Activated CD4-positive, alpha-beta T cell treated with anti-CD3 and anti-CD28 coated beads, Interleukin-2, amount 10 ng/mL, durations not matched to agents 7 days and 5 days (primary cell): ENCODE results near the gene NTRK2. TPM values are rescaled to one million over a fixed set of nuclear protein-coding genes. Genes with fewer than 3 reads are reported as not detected.

Experiments used
- CTCF ChIA-PET: fragments of 350-600 bp; sonication (Branson Sonifier 250); formaldehyde crosslinking; loops from one replicate; lab custom pipeline; 2021; ENCODE audit warnings: antibody characterized with exemption; lab: Charles Lee
- POLR2A ChIA-PET: fragments of 350-600 bp; sonication (Branson Sonifier 250); formaldehyde crosslinking; loops from one replicate; lab custom pipeline; 2021; ENCODE audit warnings: antibody characterized with exemption; lab: Charles Lee
- DNase-seq: peaks from one replicate; pipeline ENCODE4 v3.0.0-alpha.2; 2020
- H3K27ac Mint-ChIP-seq: one replicate; pipeline ENCODE4 v1.8.0; 2021; ENCODE audit warnings: mild to moderate bottlenecking, moderate library complexity, mixed read lengths
- H3K27me3 Mint-ChIP-seq: one replicate; pipeline ENCODE4 v1.8.0; 2021; ENCODE audit warnings: mixed read lengths
- H3K36me3 Mint-ChIP-seq: one replicate; pipeline ENCODE4 v1.8.0; 2021; ENCODE audit warnings: low read depth, mixed read lengths
- H3K4me1 Mint-ChIP-seq: one replicate; pipeline ENCODE4 v1.8.0; 2021; ENCODE audit warnings: mixed read lengths
- H3K4me3 Mint-ChIP-seq: one replicate; pipeline ENCODE4 v1.8.0; 2021; ENCODE audit warnings: mild to moderate bottlenecking, moderate library complexity, mixed read lengths
- H3K9me3 Mint-ChIP-seq: one replicate; pipeline ENCODE4 v1.8.0; 2021; ENCODE audit warnings: mixed read lengths
- total RNA-seq, 2 experiments: library from RNA; stranded (reverse); gene quantifications; one replicate each; pipeline ENCODE4 v1.2.3, GENCODE V29; 2021

NTRK2 gene
- total RNA-seq, 2 experiments from 2014 or later = 1.8 to 2.3 TPM

DNA sequence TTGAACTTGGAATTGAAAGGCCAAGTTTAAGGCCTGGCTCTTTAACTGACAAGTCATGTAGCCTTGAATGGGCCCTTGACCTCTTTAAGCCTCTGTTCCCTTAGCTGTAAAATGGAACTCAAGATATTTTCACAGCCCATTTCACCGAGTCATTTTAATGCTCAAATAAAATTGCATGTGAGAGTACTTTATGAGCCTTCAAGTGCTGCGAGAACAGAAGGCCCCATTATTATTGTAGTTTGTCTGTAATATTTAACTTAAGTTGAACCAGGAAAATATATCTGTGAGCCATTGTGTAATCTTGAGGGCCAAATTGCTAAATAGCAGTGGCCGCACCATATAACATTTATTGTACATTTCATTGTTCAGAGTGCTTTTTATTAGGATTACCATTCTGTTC is 249.9 kb downstream of the NTRK2 start:
- no peak for DNase-seq
- no peaks in the 10 kb centered on the region for H3K4me1 Mint-ChIP-seq
- H3K27me3 Mint-ChIP-seq = peaks cover 2% of the 10 kb centered on the region
- CTCF ChIA-PET = no interaction called here
- no peaks in the 10 kb centered on the region for H3K36me3 Mint-ChIP-seq
- no peak overlapping the region for H3K4me3 Mint-ChIP-seq
- POLR2A ChIA-PET = no interaction called here
- H3K9me3 Mint-ChIP-seq = no peaks in the 10 kb centered on the region
- no peak overlapping the region for H3K27ac Mint-ChIP-seq

DNA sequence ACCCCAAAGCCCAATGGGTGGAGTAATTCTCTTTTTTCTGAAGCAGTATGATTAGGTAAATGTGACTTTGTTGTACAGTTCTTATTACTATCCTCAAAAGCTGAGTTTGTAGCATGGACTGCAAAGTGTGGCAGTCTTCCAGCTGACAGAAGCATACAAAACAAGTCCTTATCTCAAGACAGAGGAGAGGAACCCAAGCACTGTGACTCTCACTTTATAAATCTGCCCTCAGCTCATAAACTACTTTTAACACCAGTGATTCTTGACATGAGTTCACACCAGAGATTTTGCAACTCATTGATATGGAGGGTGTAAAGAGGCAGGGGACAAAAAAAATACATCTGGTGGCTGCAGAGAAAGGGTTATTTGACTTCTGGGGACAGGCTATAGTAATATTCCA is 251.6 kb downstream of the NTRK2 start:
- DNase-seq = no peak
- H3K27me3 Mint-ChIP-seq = peaks cover 2% of the 10 kb centered on the region
- ChIA-PET POLR2A (no interaction called here), CTCF (no interaction called here)
- no peaks in the 10 kb centered on the region for H3K9me3 Mint-ChIP-seq
- H3K4me3 Mint-ChIP-seq = no peak overlapping the region
- no peaks in the 10 kb centered on the region for H3K36me3 Mint-ChIP-seq
- H3K4me1 Mint-ChIP-seq = no peaks in the 10 kb centered on the region
- H3K27ac Mint-ChIP-seq = no peak overlapping the region

DNA sequence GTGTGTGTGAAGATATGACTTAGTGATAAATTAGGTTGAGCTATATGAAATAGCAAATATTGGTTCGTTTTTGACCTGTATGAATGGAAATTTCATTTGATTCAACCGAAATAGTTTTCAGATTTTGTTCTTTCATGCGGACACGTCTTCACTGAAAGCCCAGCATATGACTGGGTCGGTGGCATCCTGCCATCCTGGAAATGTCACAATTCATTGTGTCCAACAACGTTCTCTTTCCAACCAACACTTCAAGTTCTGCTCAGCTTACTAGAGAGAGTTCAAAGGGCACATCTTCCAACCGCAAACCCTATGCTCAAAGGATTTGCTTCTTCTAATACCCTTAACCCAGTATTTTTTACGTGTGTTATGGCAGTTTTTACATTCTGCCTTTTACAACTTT is 252.5 kb downstream of the NTRK2 start:
- Mint-ChIP-seq H3K4me3 (no peak overlapping the region), H3K27me3 (peaks cover 2% of the 10 kb centered on the region), H3K9me3 (no peaks in the 10 kb centered on the region), H3K36me3 (no peaks in the 10 kb centered on the region), H3K4me1 (no peaks in the 10 kb centered on the region), H3K27ac (no peak overlapping the region)
- DNase-seq = no peak
- CTCF ChIA-PET = no interaction called here
- POLR2A ChIA-PET = no interaction called here

DNA sequence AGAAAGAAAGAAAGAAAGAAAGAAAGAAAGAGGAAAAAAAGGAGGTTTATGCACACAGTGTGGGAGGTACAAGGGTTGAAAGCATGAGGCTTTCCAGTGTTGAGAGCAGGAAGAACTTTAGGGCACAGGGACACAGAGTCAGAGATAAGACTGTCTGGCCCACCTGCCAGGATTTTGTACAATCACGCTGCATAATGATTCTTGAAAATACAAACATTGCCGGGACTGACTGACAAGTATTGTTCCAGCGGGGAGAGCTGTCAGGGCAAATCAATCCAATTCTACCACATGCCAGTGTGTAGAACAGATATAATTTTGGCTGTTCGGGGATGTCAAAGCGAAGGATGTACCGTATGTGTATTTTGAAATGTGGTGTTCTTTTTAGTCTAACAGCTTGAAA is 254.7 kb downstream of the NTRK2 start:
- peaks cover 2% of the 10 kb centered on the region for H3K27me3 Mint-ChIP-seq
- no peaks in the 10 kb centered on the region for H3K36me3 Mint-ChIP-seq
- ChIA-PET POLR2A (no interaction called here), CTCF (no interaction called here)
- no peak overlapping the region for H3K27ac Mint-ChIP-seq
- H3K9me3 Mint-ChIP-seq = no peaks in the 10 kb centered on the region
- no peak overlapping the region for H3K4me3 Mint-ChIP-seq
- no peaks in the 10 kb centered on the region for H3K4me1 Mint-ChIP-seq
- no peak for DNase-seq

DNA sequence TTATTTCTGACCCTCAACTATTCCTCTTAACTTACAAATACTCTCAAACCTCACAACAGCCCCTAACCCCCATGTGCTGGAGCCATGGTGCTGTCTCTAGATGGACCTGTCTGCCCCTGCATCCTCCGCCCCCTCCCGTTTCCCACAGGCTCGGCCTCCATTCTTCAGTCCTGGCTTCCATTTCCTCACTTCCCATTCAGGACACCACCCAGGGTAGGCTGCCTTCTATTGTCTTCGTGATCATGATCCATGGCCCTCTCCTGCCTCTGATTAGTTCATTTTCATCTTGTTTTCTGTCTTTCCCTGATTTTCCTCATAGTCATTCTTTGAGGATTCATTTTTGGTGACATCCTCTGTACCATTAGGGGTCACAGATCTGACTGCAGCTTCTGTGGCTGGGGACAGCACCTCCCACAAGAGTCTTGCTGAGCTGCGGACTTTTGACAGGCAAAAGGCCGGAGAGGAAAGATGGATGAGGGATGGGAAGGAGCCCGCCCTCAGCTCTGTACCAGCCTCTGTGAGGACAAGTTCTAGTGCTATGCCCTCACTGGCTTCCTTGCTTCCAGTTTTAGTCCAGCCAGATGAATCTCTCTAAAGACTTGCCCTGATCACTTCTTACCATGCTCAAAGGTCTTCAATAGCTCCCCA is 255.8 kb downstream of the NTRK2 start:
- ChIA-PET CTCF (no interaction called here), POLR2A (no interaction called here)
- no peaks in the 10 kb centered on the region for H3K4me1 Mint-ChIP-seq

DNA sequence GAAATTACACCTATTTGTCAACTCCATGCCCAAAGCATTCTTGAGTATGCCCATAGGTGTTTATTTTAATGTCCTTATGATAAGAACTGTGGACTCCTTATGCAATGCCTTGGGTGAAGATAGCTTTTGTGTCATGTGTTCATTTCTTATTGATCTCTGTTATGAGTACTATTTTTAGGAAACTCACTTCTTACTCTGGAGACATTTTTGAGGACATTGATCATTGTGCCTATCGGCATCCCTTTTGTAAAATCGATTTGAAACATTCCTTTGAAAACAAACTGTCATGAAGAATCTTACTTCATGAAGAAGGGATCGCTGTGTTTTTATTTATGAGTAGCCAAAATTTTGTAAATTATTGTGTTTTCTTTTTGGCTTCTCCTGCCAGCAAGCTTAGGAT is 257.3 kb downstream of the NTRK2 start:
- ChIA-PET POLR2A (no interaction called here), CTCF (interaction anchor here (0.5 kb wide), 1 partner anchor 954 kb away, joined by 3 read pairs; no protein-coding TSS in a partner anchor)
- H3K4me1 Mint-ChIP-seq = no peaks in the 10 kb centered on the region
- H3K27me3 Mint-ChIP-seq = no peaks in the 10 kb centered on the region
- H3K9me3 Mint-ChIP-seq = no peaks in the 10 kb centered on the region
- no peak overlapping the region for H3K4me3 Mint-ChIP-seq
- no peak overlapping the region for H3K27ac Mint-ChIP-seq
- DNase-seq = no peak
- H3K36me3 Mint-ChIP-seq = no peaks in the 10 kb centered on the region

More for the DNA sequence above, 255.8 kb downstream of the NTRK2 start:
- Mint-ChIP-seq H3K36me3 (no peaks in the 10 kb centered on the region), H3K4me3 (no peak overlapping the region), H3K9me3 (no peaks in the 10 kb centered on the region), H3K27ac (no peak overlapping the region), H3K27me3 (no peaks in the 10 kb centered on the region)
- DNase-seq = no peak

DNA sequence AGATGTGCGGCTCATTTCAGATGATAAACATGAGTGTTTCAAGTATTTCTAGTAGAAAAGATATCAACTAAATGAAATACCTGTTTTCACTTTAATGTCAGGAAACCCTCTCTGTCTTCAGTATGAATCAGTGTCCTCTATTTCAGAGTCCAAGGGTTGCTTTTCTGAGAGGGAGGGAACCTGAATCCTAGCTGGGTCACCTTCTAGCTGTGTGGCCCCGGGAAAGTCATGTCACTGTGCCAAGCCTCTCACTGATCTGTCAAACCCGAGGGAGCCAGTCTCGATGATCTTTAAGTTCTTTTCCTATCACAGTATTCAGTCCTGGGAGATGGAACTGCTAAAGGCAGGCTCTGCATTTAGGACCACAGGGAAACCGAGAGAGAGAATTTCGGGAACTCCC is 258.9 kb downstream of the NTRK2 start:
- Mint-ChIP-seq H3K27me3 (no peaks in the 10 kb centered on the region), H3K4me1 (no peaks in the 10 kb centered on the region), H3K9me3 (no peaks in the 10 kb centered on the region), H3K36me3 (no peaks in the 10 kb centered on the region), H3K27ac (no peak overlapping the region), H3K4me3 (no peak overlapping the region)
- POLR2A ChIA-PET = no interaction called here
- no peak for DNase-seq
- CTCF ChIA-PET = no interaction called here

DNA sequence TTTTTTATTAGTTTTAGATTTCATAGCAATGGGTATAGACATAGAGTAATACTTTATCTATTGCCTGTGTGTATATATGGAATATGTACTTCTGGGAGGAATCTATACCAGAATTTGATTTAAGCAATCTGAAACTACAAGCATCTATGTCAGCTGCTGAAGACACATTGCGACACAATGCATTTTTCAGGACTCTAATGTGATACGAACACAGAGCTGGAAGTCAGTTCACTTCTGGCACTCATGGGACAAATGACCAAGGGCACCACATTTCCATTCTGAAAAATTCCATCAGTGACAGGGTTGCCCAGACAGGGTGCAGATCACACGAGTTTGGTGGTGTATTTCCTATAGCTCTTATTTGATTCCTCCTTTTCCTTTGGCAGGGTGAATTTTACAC is 259.5 kb downstream of the NTRK2 start:
- DNase-seq = no peak
- Mint-ChIP-seq H3K27ac (no peak overlapping the region), H3K9me3 (no peaks in the 10 kb centered on the region), H3K36me3 (no peaks in the 10 kb centered on the region), H3K4me1 (no peaks in the 10 kb centered on the region), H3K4me3 (no peak overlapping the region), H3K27me3 (no peaks in the 10 kb centered on the region)
- ChIA-PET POLR2A (no interaction called here), CTCF (no interaction called here)

DNA sequence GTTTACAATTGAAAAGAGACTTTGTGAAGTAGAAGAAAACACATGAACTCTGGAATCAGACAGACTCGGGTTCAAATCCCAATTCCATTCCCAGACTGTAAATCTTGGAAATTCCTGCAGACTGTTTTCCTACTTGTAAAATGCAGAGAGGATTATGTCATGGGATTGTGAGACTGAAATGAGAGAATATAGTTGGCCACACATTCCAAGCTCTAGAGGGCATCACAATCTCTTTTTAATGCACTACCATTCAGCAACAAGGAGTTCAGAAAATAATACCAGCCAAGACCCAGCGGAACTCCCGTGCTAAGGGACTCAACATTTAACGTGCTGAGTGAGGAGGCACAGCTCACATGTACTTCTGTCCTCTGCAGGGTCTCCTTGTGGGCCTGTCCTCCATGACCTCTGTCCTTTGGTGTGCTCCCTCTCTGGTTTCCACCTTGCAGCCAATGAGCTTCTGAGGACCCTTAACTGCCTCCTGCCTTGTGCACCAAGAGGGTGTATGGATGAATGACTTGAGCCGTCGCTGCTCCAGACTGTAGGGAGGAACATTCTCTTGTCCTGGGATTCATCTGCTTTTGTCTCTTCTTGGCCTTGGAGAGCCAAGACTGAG is 263.5 kb downstream of the NTRK2 start:
- no peak for DNase-seq
- H3K27ac Mint-ChIP-seq = no peak overlapping the region
- no peaks in the 10 kb centered on the region for H3K9me3 Mint-ChIP-seq
- no peaks in the 10 kb centered on the region for H3K27me3 Mint-ChIP-seq
- H3K4me3 Mint-ChIP-seq = no peak overlapping the region
- no peaks in the 10 kb centered on the region for H3K4me1 Mint-ChIP-seq
- POLR2A ChIA-PET = no interaction called here
- CTCF ChIA-PET = interaction anchor here (1.2 kb wide), 1 partner anchor 15 kb away, joined by 3 read pairs; no protein-coding TSS in a partner anchor
- no peaks in the 10 kb centered on the region for H3K36me3 Mint-ChIP-seq

DNA sequence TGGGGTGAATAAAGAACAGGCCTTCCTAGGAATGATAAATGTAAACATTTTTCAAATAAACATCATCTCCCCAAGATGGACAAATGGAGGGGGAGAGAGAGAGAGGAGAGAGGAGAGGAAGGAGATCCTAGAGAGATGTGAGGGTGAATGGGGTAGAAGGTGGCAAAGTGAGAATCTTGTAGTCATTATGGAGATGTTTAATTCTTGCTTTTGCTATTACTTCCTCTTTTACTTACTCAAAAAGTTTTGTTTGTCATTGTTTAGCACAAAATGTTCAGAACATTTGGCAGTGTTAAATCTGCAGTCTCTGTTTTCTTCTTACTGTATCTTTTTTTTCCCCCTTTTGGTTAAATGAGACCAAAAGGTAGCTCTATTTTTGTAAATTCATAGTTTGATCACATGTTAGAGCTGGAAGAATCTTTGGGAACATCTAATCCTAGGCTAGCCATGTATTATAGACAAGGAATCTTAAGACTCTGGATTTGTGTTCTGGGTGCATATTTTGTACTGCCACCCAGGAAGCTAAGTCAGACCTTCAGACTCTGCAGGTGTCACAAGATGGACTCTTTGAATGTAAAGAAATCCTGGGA is 266.1 kb downstream of the NTRK2 start:
- no peaks in the 10 kb centered on the region for H3K27me3 Mint-ChIP-seq
- ChIA-PET POLR2A (interaction anchor here (0.6 kb wide), 1 partner anchor 114 kb away, joined by 5 read pairs; no protein-coding TSS in a partner anchor), CTCF (no interaction called here)
- H3K36me3 Mint-ChIP-seq = no peaks in the 10 kb centered on the region
- H3K27ac Mint-ChIP-seq = no peak overlapping the region
- DNase-seq = no peak
- H3K4me1 Mint-ChIP-seq = no peaks in the 10 kb centered on the region
- H3K4me3 Mint-ChIP-seq = no peak overlapping the region
- H3K9me3 Mint-ChIP-seq = no peaks in the 10 kb centered on the region

DNA sequence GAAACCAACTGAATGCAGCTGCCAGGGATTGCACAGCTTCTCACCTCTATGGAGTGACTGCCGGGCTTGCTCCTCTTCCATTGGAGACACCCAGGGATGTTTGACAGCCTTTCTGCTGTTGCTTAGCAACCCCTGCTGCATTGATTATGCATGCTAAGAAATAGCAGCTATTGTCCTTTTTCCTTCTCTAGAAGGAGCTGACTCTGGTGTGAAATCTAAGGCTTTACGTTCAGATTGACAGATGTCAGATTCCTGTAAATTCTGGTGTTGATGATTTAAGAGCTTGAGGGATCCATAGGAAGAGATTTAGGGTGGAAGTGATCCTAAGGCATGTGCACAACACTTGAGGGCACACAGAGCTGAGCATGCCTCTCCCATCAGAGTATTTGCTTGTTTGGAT is 267.7 kb downstream of the NTRK2 start:
- Mint-ChIP-seq H3K36me3 (no peaks in the 10 kb centered on the region), H3K4me3 (no peak overlapping the region), H3K9me3 (no peaks in the 10 kb centered on the region), H3K4me1 (no peaks in the 10 kb centered on the region), H3K27me3 (no peaks in the 10 kb centered on the region), H3K27ac (no peak overlapping the region)
- POLR2A ChIA-PET = no interaction called here
- CTCF ChIA-PET = interaction anchor here (0.9 kb wide), 1 partner anchor 93 kb away, joined by 3 read pairs; no protein-coding TSS in a partner anchor
- no peak for DNase-seq

DNA sequence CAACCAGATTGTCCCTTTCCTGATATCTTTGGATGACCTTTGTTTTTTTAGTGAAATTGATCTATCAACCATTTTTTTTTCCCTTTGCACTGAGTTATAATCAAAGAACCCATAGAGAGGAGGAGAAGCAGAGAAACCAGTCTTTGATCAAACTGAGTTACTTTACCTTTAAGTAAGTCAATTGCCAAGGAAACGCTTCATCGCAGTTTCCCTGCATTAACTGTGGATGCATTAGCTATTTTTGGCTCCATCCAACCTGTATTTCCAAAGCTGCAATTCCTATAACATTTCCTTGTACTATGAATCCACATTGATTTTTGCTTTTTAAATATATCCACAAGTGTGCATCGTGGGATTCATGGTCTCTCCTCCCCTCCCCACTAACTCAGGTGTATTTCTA is 268.1 kb downstream of the NTRK2 start:
- POLR2A ChIA-PET = no interaction called here
- CTCF ChIA-PET = interaction anchor here (0.9 kb wide), 1 partner anchor 93 kb away, joined by 3 read pairs; no protein-coding TSS in a partner anchor
- Mint-ChIP-seq H3K36me3 (no peaks in the 10 kb centered on the region), H3K4me3 (no peak overlapping the region), H3K4me1 (no peaks in the 10 kb centered on the region), H3K9me3 (no peaks in the 10 kb centered on the region), H3K27ac (no peak overlapping the region), H3K27me3 (no peaks in the 10 kb centered on the region)
- DNase-seq = no peak

DNA sequence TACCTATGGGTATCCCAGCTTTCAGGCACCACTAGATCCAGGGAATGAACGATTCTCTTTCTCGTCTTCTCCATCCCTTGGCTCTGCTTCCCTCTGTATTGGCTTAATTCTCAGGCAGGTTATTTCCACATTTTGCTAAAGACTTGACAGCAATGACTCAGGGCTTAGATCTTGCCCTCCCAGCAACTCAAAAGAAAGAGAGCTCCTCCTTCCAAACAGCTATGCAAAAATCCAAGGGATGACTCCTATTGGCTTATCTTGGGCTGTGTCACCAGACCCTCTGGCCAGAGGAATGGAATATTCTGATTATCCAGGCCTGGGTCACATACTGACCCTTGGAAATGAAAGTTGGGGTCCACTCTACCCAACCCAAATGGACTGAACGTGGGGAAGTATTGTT is 270.2 kb downstream of the NTRK2 start:
- ChIA-PET POLR2A (no interaction called here), CTCF (interaction anchor here (0.5 kb wide), 1 partner anchor 268 kb away, joined by 3 read pairs; no protein-coding TSS in a partner anchor)
- Mint-ChIP-seq H3K27me3 (no peaks in the 10 kb centered on the region), H3K4me3 (no peak overlapping the region), H3K9me3 (no peaks in the 10 kb centered on the region), H3K27ac (no peak overlapping the region), H3K36me3 (no peaks in the 10 kb centered on the region), H3K4me1 (no peaks in the 10 kb centered on the region)
- no peak for DNase-seq
